SH-SY5Y (cell line): ENCODE measurements around the gene PTPN14.

ENCODE experiments used
- GATA2 ChIP-seq: IDR thresholded peaks from 2 replicates; pipeline ENCODE4 v1.6.1; 2011; ENCODE audit warnings: mild to moderate bottlenecking, low read depth, low read length
- GATA3 ChIP-seq: IDR thresholded peaks from 2 replicates; pipeline ENCODE4 v1.6.1; 2011; ENCODE audit warnings: low read depth, mild to moderate bottlenecking, low read length, moderate library complexity

- TF ChIP-seq GATA3 (no peak), GATA2 (no peak)
Measured at GRCh38 chr1:214565310-214565709, 13.9 kb upstream of the PTPN14 start.
